HUES48 (cell line): ENCODE measurements around the gene B3GLCT.

Experiments
- H3K27ac ChIP-seq: one replicate; pipeline ENCODE4 v1.7.0; 2013; ENCODE audit warnings: low read depth, low read length, inconsistent platforms
- H3K27me3 ChIP-seq: 2 replicates; pipeline ENCODE4 v1.6.1; 2013; ENCODE audit warnings: mild to moderate bottlenecking, low read length; ENCODE audit not compliant: control insufficient read depth, insufficient read depth
- H3K36me3 ChIP-seq: 2 replicates; pipeline ENCODE4 v1.6.1; 2013; ENCODE audit warnings: low read length; ENCODE audit not compliant: control insufficient read depth, insufficient read depth
- H3K4me1 ChIP-seq: 2 replicates; pipeline ENCODE4 v1.6.1; 2013; ENCODE audit warnings: mild to moderate bottlenecking, low read length; ENCODE audit not compliant: control insufficient read depth, insufficient read depth
- H3K4me3 ChIP-seq: 2 replicates; pipeline ENCODE4 v1.5.1; 2013; ENCODE audit warnings: mild to moderate bottlenecking, low read depth, low read length
- H3K9ac ChIP-seq: 2 replicates; pipeline ENCODE4 v1.6.1; 2013; ENCODE audit warnings: mild to moderate bottlenecking, low read depth, low read length, moderate library complexity
- H3K9me3 ChIP-seq: 2 replicates; pipeline ENCODE4 v1.6.1; 2013; ENCODE audit warnings: low read length; ENCODE audit not compliant: control insufficient read depth, insufficient read depth

The B3GLCT gene

DNA sequence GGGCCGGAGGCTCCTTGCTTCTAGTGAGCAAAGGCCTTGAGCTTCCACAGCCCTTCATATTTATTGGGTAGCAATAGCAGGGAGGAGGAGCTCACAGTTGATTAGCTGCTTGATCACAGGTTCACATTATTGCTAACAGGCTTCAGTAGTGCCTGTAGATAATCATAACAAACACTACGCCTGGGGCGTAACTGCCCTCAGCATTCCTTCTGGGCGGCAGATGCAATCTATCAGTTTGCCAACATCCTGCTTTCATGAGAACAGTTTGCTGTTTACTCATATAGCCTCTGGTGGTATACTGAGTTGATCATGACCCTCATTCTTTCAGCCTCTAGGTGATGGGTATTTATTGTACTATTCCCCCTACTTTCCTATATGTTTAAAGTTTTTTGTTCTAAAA is 149.4 kb downstream of the B3GLCT start:
- Histone ChIP-seq H3K36me3 (no peaks in the 10 kb centered on the region), H3K4me3 (no peak overlapping the region), H3K9ac (no peak overlapping the region), H3K9me3 (peaks cover 8% of the 10 kb centered on the region; the same call in 1 of the 2 replicates), H3K27ac (no peak overlapping the region), H3K27me3 (no peaks in the 10 kb centered on the region), H3K4me1 (no peaks in the 10 kb centered on the region)

DNA sequence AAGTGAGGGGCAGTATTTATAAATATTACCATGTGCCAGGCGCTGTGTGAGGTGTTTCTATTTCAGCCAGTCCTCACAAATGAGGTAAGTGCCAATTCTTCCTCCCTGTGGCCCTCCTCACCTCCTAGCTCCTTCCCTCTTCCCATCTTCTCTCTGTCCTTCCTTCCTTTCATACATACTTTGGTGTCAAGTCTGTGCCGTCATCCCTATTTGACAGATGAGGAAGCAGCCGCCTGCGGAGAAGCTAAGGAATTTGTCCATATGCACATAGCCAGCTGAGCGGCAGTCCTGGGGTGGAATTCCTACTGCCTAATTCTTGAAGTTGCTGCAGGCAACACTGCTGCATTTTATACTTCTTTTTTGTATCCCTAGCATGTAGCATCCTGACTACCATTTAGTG is 150.8 kb downstream of the B3GLCT start:
- Histone ChIP-seq H3K4me1 (no peaks in the 10 kb centered on the region), H3K9me3 (peaks cover 22% of the 10 kb centered on the region), H3K4me3 (no peak overlapping the region), H3K36me3 (no peaks in the 10 kb centered on the region), H3K27me3 (no peaks in the 10 kb centered on the region), H3K27ac (no peak overlapping the region), H3K9ac (no peak overlapping the region)

DNA sequence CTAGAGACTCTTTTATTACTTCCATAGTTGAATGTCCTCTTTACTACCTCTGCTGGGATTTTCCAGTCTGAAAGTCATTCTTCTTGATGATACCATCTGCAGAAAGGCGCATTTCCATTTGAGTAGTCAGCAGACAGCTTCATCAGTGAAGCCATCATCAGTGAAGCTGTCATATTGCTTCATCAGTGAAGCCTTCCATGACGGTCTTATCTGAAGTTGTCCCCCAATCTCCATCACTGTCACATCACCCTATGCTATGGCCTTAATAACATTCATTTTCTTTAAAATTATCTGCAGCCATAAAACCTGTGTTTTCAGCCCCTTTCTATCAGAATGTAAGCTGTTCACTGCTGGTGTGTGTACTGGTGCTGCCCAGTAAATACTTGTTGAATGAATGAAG is 151.6 kb downstream of the B3GLCT start:
- Histone ChIP-seq H3K27ac (no peak overlapping the region), H3K4me1 (no peaks in the 10 kb centered on the region), H3K27me3 (no peaks in the 10 kb centered on the region), H3K36me3 (no peaks in the 10 kb centered on the region), H3K9ac (no peak overlapping the region), H3K4me3 (no peak overlapping the region), H3K9me3 (peaks cover 31% of the 10 kb centered on the region)

DNA sequence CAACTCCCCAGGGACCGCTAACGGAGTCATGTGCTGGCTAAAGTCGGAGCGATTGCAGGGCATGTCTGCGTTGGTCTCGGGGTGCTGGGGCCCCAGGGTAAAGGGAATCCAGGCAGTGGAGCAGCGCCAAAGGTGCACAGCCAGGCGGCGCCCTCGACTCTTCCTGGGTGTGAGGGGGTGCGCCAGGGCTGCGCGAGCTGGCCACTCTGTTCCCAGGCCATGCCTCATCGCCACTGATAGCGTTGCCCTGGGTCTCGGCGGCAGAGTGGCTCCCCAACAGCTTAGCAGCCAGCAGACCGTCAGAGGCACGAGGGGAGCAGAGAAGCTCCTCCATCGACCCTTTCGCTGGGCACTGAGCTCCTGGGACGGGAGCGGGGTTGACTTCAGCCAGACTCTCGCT is 152.7 kb downstream of the B3GLCT start:
- Histone ChIP-seq H3K4me1 (no peaks in the 10 kb centered on the region), H3K36me3 (no peaks in the 10 kb centered on the region), H3K9ac (no peak overlapping the region), H3K27ac (no peak overlapping the region), H3K9me3 (peaks cover 36% of the 10 kb centered on the region), H3K4me3 (no peak overlapping the region), H3K27me3 (no peaks in the 10 kb centered on the region)

DNA sequence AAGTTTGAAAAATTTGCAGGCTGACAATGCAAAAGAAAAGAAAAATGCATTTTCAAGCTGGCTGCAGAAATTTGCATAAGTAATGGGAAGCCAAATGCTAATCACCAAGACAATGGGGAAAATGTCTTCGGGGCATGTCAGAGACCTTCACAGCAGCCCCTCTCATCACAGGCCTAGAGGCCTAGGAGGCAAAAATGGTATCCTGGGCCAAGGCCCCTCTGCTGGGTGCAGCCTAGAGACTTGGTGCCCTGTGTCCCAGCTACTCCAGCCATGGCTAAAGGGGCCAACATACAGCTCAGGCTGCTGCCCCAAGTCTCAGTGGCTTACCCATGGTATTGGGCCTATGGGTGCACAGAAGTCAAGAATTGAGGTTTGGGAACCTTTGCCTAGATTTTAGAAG is 155.2 kb downstream of the B3GLCT start:
- peaks cover 33% of the 10 kb centered on the region for H3K9me3 ChIP-seq
- H3K4me1 ChIP-seq: no peaks in the 10 kb centered on the region
- H3K9ac ChIP-seq: no peak overlapping the region
- no peaks in the 10 kb centered on the region for H3K27me3 ChIP-seq
- no peaks in the 10 kb centered on the region for H3K36me3 ChIP-seq
- H3K4me3 ChIP-seq: no peak overlapping the region
- no peak overlapping the region for H3K27ac ChIP-seq

DNA sequence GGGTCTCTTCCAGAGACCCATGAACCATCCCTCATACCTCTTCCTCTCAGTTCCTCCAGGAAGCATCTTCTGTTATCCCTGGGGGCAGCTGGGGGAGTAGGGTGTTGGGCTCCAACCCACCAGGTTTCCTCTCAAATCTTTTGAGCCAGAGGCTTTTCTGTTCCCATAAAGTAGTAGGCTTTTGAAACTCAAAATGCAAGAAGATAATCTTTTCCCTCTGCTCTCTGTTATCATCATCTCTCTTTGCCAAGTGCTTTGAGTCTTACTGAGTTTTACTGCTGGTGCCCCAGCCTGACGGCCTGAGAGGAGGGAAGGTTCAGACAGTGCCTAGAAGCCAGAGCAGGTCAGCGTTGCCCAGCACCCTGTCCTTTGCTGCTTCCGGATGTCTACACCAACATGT is 157.2 kb downstream of the B3GLCT start:
- no peaks in the 10 kb centered on the region for H3K4me1 ChIP-seq
- no peak overlapping the region for H3K4me3 ChIP-seq
- no peaks in the 10 kb centered on the region for H3K36me3 ChIP-seq
- no peak overlapping the region for H3K9ac ChIP-seq
- H3K27me3 ChIP-seq: no peaks in the 10 kb centered on the region
- peaks cover 39% of the 10 kb centered on the region for H3K9me3 ChIP-seq
- no peak overlapping the region for H3K27ac ChIP-seq

DNA sequence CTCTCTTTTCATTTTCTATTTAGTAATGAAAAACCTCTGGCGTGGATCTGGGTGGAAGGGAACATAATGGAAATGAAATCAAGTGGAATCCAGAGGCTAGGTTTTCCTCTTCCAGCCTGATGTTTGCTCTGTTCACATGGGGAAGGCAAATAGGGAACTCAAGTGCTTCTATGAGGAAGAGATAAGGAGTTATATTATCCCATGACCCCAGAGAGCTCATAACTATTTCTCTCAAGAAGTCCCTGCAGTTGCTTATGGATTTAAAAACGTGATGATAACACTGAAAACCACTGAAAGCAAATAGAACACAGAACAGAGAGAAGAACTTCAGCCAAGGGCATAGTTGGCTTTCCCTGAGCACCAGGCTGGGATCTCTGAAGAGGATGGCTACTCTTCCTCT is 157.8 kb downstream of the B3GLCT start:
- Histone ChIP-seq H3K9ac (no peak overlapping the region), H3K27me3 (no peaks in the 10 kb centered on the region), H3K4me3 (no peak overlapping the region), H3K9me3 (peaks cover 39% of the 10 kb centered on the region), H3K4me1 (no peaks in the 10 kb centered on the region), H3K36me3 (no peaks in the 10 kb centered on the region), H3K27ac (no peak overlapping the region)

DNA sequence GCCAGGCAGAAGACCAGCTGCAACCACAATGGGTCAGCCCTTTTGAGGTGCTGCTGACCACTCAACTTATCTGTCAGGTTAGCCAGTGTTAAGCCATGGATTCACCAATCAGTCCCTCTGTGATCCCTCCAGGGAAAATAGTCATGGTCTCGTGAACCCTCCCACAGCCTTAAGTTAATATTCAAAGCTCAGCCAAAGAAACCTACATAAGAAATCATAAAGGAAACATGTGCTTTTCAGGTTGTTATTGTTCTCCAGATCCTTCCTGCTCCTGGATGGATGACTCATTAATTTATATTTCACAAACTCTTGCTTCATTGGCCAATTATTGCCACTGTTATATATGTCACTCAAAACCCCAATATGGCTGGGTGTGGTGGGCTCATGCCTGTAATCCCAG is 161.9 kb downstream of the B3GLCT start:
- Histone ChIP-seq H3K4me1 (no peaks in the 10 kb centered on the region), H3K9me3 (peaks cover 19% of the 10 kb centered on the region), H3K9ac (no peak overlapping the region), H3K27me3 (no peaks in the 10 kb centered on the region), H3K27ac (no peak overlapping the region), H3K36me3 (no peaks in the 10 kb centered on the region), H3K4me3 (no peak overlapping the region)

DNA sequence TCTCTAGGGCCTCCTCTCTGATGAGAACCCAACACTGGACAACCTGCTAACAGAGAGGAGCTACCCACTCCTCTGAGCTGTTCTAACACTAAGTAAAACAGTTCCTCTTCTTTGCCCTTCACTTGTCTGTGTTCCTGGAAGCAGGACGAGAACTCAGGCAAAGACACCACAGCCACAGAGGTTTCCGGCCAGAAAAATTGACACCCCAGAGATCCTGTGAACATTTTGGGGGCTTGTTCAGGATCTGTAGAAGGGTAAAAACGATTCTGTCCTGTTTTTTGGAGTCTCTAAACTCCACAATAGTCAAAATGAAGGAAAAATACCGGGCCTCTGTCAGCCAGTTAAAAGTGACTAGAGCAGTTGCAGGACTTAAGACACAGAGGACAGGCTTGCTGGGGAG is 165.9 kb downstream of the B3GLCT start:
- no peaks in the 10 kb centered on the region for H3K27me3 ChIP-seq
- H3K4me3 ChIP-seq: no peak overlapping the region; the same call in 1 of the 2 replicates
- no peak overlapping the region for H3K27ac ChIP-seq
- H3K9ac ChIP-seq: no peak overlapping the region
- H3K36me3 ChIP-seq: no peaks in the 10 kb centered on the region
- peaks cover 13% of the 10 kb centered on the region for H3K9me3 ChIP-seq
- no peaks in the 10 kb centered on the region for H3K4me1 ChIP-seq

DNA sequence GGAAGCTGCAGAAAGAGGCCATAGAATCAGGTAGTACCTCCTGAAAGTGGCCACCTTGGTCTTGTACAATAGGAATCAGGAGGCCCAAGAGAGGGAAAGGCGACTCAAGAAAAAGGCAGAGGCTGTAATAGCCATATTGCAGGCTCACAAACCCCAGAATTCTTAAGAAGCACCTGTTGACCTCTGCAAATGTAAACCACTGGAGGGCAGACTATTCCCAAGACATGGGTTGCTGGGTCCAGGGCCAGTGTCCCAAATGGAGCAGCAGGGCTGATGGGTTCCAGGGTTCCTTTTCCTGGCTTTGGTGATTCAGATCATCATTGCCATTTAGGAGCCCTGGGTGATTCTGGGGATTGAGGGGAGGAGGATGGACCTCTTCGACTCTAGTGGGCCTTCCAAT is 167.6 kb downstream of the B3GLCT start:
- no peak overlapping the region for H3K27ac ChIP-seq
- no peaks in the 10 kb centered on the region for H3K27me3 ChIP-seq
- no peak overlapping the region for H3K4me3 ChIP-seq
- H3K36me3 ChIP-seq: no peaks in the 10 kb centered on the region
- no peak overlapping the region for H3K9ac ChIP-seq
- H3K4me1 ChIP-seq: no peaks in the 10 kb centered on the region
- H3K9me3 ChIP-seq: peaks cover 10% of the 10 kb centered on the region

DNA sequence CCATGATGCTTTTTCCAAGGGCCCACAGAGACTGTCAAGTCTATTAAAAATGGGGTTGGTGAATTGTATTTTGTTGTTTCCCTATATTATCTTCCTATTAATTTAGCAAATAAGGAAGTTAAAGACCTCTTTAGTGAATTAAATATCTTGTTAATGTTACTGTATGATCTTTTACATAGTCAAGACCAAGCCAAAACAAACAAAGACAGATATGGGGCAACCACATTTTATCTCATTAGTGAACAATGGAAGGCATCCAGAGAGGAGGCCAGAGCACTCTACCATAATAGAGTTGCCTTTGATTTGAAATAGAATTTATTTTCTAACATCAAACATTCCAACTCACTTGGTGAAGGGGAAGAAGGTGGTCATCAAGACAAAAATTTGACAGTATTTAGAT is 169.4 kb downstream of the B3GLCT start:
- Histone ChIP-seq H3K36me3 (no peaks in the 10 kb centered on the region), H3K27ac (no peak overlapping the region), H3K9me3 (peaks cover 10% of the 10 kb centered on the region), H3K9ac (no peak overlapping the region), H3K27me3 (no peaks in the 10 kb centered on the region), H3K4me3 (no peak overlapping the region), H3K4me1 (no peaks in the 10 kb centered on the region)

DNA sequence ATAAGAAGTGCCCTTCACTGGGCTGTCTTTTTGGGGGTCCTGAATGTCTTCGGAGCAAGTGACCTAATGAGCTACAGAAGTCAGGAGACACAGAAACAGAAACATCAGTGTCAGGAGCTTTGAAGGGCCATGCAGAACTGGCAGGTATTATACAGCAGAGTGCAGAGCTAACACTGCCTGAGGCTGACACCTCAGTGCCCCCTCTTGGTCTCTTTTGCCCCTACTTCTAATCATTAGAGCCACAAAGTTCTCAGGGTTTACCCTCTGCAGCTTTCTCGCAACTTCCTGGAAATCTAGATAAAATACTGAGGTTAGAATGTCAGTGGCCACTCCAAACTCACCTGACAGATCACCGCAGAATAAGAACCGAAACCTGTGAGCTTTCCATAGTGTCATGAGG is 172.7 kb downstream of the B3GLCT start:
- Histone ChIP-seq H3K4me1 (no peaks in the 10 kb centered on the region), H3K27me3 (no peaks in the 10 kb centered on the region), H3K4me3 (no peak overlapping the region), H3K27ac (no peak overlapping the region), H3K9ac (no peak overlapping the region), H3K9me3 (no peaks in the 10 kb centered on the region), H3K36me3 (no peaks in the 10 kb centered on the region)
